ENCODE data around the gene FAM151B. TPM values are rescaled to one million over a fixed set of nuclear protein-coding genes. Genes with fewer than 3 reads are reported as not detected.

FAM151B gene
- total and polyA plus RNA-seq, 9 of the 15 experiments (the other 6 are each of a cell fraction or from before 2014, with no cell fraction given): 0.10 to 0.46 (median 0.22) TPM; not detected in 2

- TF ChIP-seq EGR1 (conservative IDR thresholded peaks at IDR 0.05) (no peak), SREBF1 (IDR thresholded peaks at IDR 0.05; ENCODE audit: borderline replicate concordance, low read depth, low read length) (no peak)
- Histone ChIP-seq H3K4me1 (replicated peaks in 1 of 2; ENCODE audit: control insufficient read depth in 2 of 2, insufficient read depth in 2 of 2, low read length in 2 of 2) (peaks cover 0 to 2% of the 10 kb centered on the region in 2 experiments; a peak in 2 of 5 replicates), H3K27ac (ENCODE audit: extremely low read depth, low read depth, low read length) (no peak overlapping the region), H3K27me3 (ENCODE audit: control insufficient read depth in 2 of 2, insufficient read depth in 2 of 2, low read length in 2 of 2) (peaks cover 13 to 21% of the 10 kb centered on the region in 2 experiments; a peak in 4 of 5 replicates), H3K79me2 (ENCODE audit: control insufficient read depth, insufficient read depth, low read length) (no peaks in the 10 kb centered on the region), H2AFZ (ENCODE audit: low read depth, low read length) (peak overlapping the region; percentile 46; the same call in 1 of the 2 replicates), H3K9ac (ENCODE audit: insufficient read depth in 1 of 2, low read depth in 2 of 2, low read length in 2 of 2) (no peak overlapping the region), H3K4me3 (no peak overlapping the region), H3K9me3 (replicated peaks; ENCODE audit: control insufficient read depth, insufficient read depth, low read depth, low read length) (no peaks in the 10 kb centered on the region), H4K20me1 (replicated peaks; ENCODE audit: control insufficient read depth, insufficient read depth, low read length) (no peaks in the 10 kb centered on the region; the same call in 1 of the 2 replicates), H3K4me2 (ENCODE audit: insufficient read depth, low read length) (no peak overlapping the region), H3K9me1 (ENCODE audit: control insufficient read depth, insufficient read depth, low read length) (no peaks in the 10 kb centered on the region), H3K36me3 (ENCODE audit: control insufficient read depth, insufficient read depth, low read length) (no peaks in the 10 kb centered on the region)
- FAIRE-seq (no peak), DNase-seq (ENCODE audit: extremely low read depth in 1 of 4, low spot score in 3 of 4) (no peak), ATAC-seq (no peak)
- POLR2A ChIA-PET: interaction anchor here (1.4 kb wide), 1 partner anchor 8 kb away, joined by 3 read pairs; no protein-coding TSS in a partner anchor
- in situ Hi-C loops (cut with MboI) (no loop called here), intact Hi-C loops (cut with micrococcal nuclease) (no loop called here)
- CTCF ChIA-PET (ENCODE audit: low intra/inter-chr PET ratio): no interaction called here
- WGBS (ENCODE audit: insufficient coverage, low coverage, missing lambda C conversion rate): 18% methylated on average over 4 of the region's 4 CpGs
- BruUV-seq (replicated peaks): no TSS peak
These were observed 67.2 kb downstream of the FAM151B start for GRCh38 chr5:80555099-80555498.

GRCh38 chr5:80559244-80559643 lies 71.3 kb downstream of the FAM151B start:
- H3K36me3 ChIP-seq (ENCODE audit: control insufficient read depth, insufficient read depth, low read length): no peaks in the 10 kb centered on the region
- WGBS (ENCODE audit: insufficient coverage, low coverage, missing lambda C conversion rate): 2% methylated on average over 4 of the region's 4 CpGs
- DNase-seq (ENCODE audit: extremely low read depth in 1 of 4, low spot score in 3 of 4) (no peak), FAIRE-seq (peak; percentile 32), ATAC-seq (no peak)
- H3K9me3 ChIP-seq (replicated peaks; ENCODE audit: control insufficient read depth, insufficient read depth, low read depth, low read length): no peaks in the 10 kb centered on the region
- intact Hi-C loops (cut with micrococcal nuclease) (no loop called here), in situ Hi-C loops (cut with MboI) (no loop called here)
- ChIA-PET POLR2A (interaction anchor here (1.1 kb wide), 1 partner anchor 9 kb away, joined by 3 read pairs; no protein-coding TSS in a partner anchor), CTCF (ENCODE audit: low intra/inter-chr PET ratio) (no interaction called here)
- H3K4me3 ChIP-seq: no peak overlapping the region
- H3K27ac ChIP-seq (ENCODE audit: extremely low read depth, low read depth, low read length): no peak overlapping the region
- no peaks in the 10 kb centered on the region for H3K9me1 ChIP-seq (ENCODE audit: control insufficient read depth, insufficient read depth, low read length)
- BruUV-seq (replicated peaks): no TSS peak
- H4K20me1 ChIP-seq (replicated peaks; ENCODE audit: control insufficient read depth, insufficient read depth, low read length): no peaks in the 10 kb centered on the region; the same call in 1 of the 2 replicates
- no peaks in the 10 kb centered on the region for H3K79me2 ChIP-seq (ENCODE audit: control insufficient read depth, insufficient read depth, low read length)
- H3K4me1 ChIP-seq (replicated peaks in 1 of 2; ENCODE audit: control insufficient read depth in 2 of 2, insufficient read depth in 2 of 2, low read length in 2 of 2): peaks cover 0 to 2% of the 10 kb centered on the region in 2 experiments; a peak in 2 of 5 replicates
- peaks cover 20 to 24% of the 10 kb centered on the region in 2 experiments for H3K27me3 ChIP-seq (ENCODE audit: control insufficient read depth in 2 of 2, insufficient read depth in 2 of 2, low read length in 2 of 2)
- H3K4me2 ChIP-seq (ENCODE audit: insufficient read depth, low read length): no peak overlapping the region
- no peak overlapping the region for H2AFZ ChIP-seq (ENCODE audit: low read depth, low read length)
- no peak overlapping the region for H3K9ac ChIP-seq (ENCODE audit: insufficient read depth in 1 of 2, low read depth in 2 of 2, low read length in 2 of 2)
- TF ChIP-seq NELFE (IDR thresholded peaks at IDR 0.05; ENCODE audit: insufficient read depth, insufficient read length) (no peak), ETV5 (CRISPR knock-in tag; IDR thresholded peaks at IDR 0.05; ENCODE audit: low read depth) (no peak), PCBP1 (IDR thresholded peaks at IDR 0.05; ENCODE audit: low read depth, low read length, poor library complexity, severe bottlenecking) (no peak), MYNN (IDR thresholded peaks at IDR 0.05) (no peak), MYNN (CRISPR knock-in tag; IDR thresholded peaks at IDR 0.05) (no peak), E4F1 (CRISPR knock-in tag; IDR thresholded peaks at IDR 0.05; ENCODE audit: borderline replicate concordance) (no peak), MBD1 (CRISPR knock-in tag; IDR thresholded peaks at IDR 0.05) (no peak), SETDB1 (IDR thresholded peaks at IDR 0.05; ENCODE audit: low read length) (no peak), SP2 (IDR thresholded peaks at IDR 0.05; ENCODE audit: extremely low read depth, low read depth, low read length, poor library complexity, severe bottlenecking) (no peak), TBL1XR1 (IDR thresholded peaks at IDR 0.05; ENCODE audit: low read length in 2 of 2) (no peak), CHCHD3 (CRISPR knock-in tag; IDR thresholded peaks at IDR 0.05) (no peak)
